Fibroblast of pulmonary artery (primary cell): ENCODE measurements around the gene GALNT17.

Experiments
- DNase-seq: peaks from one replicate; pipeline ENCODE4 v3.0.0-alpha.2; 2010; ENCODE audit warnings: low read depth
- H3K4me3 ChIP-seq: replicated peaks from 2 replicates; pipeline ENCODE4 v1.5.1; 2011; ENCODE audit warnings: low read depth, mild to moderate bottlenecking, control low read depth, low read length, moderate library complexity
- CTCF ChIP-seq: IDR thresholded peaks from 2 replicates; pipeline ENCODE4 v1.5.1; 2011; ENCODE audit warnings: mild to moderate bottlenecking, control low read depth, low read length, inconsistent platforms; ENCODE audit errors: missing control alignments

The GALNT17 gene

GRCh38 chr7:71135663-71136062 is 3.7 kb downstream of the GALNT17 start:
- DNase-seq = no peak
- TF ChIP-seq CTCF = no peak
- H3K4me3 ChIP-seq = no peak overlapping the region

DNA sequence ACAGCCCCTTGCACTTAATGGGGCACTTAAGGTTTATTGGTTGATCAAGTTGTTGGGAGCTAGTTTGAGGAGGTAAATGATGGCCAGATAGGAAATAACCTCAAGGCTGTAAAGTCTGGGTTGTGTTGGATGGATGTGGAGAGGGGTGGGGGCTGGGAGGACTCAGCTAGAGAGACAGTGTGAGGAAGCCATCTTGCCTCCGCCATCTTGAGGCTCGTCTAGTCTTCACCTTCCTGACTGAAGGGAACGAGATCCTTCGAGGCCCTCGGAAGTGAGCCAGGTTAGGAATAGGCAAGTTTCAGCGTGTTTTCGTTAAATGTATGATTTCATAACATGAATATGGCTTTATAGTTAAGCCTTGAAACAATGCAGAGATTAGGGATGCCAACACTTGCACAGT is 5.5 kb downstream of the GALNT17 start:
- no peak for DNase-seq
- no peak for TF ChIP-seq CTCF

GRCh38 chr7:71140264-71140663 is 8.3 kb downstream of the GALNT17 start:
- DNase-seq = no peak
- TF ChIP-seq CTCF = no peak
- no peak overlapping the region for H3K4me3 ChIP-seq

More for the DNA sequence above, 5.5 kb downstream of the GALNT17 start:
- no peak overlapping the region for H3K4me3 ChIP-seq

DNA sequence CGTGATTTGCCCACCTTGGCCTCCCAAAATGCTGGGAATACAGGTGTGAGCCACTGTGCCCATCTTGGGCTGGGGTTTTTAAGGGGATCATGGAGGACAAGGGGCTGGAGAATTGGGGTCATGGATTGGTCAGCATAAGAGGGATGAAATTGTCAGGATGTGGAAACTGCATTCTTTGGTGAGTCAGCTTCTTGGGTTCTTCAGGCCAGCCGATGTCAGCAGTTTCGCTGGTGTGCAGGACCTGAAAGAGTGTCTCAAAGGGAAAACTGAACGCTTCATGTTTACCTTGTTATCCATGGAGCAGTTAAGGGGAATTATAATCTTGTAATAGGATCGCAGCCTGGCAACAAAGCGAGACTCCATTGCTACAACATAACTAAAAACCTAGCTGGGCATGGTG is 13.0 kb downstream of the GALNT17 start:
- no peak for DNase-seq
- no peak overlapping the region for H3K4me3 ChIP-seq
- TF ChIP-seq CTCF = no peak

DNA sequence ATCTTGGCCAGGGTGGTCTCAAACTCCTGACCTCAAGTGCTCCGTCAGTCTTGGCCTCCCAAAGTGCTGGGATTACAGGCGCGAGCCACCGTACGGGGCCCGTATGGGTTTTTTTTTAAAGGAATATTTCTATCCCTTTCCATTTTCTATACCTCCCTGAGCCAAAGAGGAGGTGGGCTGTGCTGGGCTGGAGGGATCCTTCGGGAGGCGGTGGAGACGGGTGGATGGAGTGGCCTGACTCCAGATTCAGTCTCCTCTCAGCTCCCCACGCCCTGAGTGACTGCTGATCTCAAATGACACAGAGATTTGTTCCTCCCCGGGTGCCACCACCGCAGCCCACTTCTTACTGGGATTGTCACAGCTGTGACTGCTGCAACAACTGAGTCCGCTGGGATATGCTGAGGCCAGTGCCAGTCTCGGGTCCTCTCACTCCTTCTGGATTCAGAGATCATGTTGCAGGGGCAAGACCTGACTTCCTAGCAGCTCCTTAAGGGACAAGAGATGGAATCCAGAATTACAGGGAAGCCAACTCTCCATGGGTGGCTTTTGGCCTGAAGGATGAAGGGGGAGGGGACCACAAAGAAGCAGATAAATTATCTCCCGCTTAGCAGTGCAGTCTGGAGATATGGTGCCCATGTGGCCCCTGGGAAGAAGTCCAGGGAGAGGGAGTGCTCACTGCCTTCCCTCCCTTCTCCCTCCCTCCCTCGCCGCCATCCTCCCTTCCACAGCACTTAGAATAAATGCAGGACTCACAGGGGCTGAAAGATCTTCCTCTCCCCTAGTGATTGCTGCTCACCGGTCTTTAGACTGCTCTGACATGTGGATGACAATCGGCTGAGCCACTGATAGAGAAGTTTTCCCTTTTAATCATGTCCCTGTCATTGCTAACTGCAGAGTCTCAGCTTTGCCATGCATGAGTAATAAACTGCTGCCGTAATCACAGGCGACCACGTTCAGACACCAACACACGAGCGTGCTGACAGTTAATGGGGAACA is 14.3 kb downstream of the GALNT17 start:
- no peak for DNase-seq
- TF ChIP-seq CTCF = no peak
- H3K4me3 ChIP-seq = no peak overlapping the region

DNA sequence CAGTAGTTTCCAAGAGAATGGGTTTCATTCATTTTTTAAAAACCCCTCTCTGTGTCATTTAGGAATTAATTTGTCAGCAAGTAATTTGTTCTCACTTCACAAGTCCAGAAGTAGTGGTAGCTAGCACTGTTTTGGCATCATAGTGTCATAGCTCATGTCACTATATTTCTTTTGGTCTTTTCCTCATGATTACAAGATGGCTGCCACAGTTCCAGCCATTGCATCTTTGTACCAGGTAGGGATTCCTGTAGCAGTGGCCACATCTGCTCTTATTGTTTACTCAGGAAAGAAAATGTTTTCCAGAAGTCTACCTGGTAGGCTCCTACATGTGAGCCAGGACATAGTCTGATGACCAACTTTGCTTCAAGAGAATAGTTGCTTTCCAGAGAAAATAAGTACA is 16.2 kb downstream of the GALNT17 start:
- no peak for DNase-seq
- no peak overlapping the region for H3K4me3 ChIP-seq
- TF ChIP-seq CTCF = no peak
